Measurements from ENCODE around the gene SMTNL1. TPM values are rescaled to one million over a fixed set of nuclear protein-coding genes. Genes with fewer than 3 reads are reported as not detected.

Gene SMTNL1
- total RNA-seq, 4 donors from 2014 or later, result not detected

DNA sequence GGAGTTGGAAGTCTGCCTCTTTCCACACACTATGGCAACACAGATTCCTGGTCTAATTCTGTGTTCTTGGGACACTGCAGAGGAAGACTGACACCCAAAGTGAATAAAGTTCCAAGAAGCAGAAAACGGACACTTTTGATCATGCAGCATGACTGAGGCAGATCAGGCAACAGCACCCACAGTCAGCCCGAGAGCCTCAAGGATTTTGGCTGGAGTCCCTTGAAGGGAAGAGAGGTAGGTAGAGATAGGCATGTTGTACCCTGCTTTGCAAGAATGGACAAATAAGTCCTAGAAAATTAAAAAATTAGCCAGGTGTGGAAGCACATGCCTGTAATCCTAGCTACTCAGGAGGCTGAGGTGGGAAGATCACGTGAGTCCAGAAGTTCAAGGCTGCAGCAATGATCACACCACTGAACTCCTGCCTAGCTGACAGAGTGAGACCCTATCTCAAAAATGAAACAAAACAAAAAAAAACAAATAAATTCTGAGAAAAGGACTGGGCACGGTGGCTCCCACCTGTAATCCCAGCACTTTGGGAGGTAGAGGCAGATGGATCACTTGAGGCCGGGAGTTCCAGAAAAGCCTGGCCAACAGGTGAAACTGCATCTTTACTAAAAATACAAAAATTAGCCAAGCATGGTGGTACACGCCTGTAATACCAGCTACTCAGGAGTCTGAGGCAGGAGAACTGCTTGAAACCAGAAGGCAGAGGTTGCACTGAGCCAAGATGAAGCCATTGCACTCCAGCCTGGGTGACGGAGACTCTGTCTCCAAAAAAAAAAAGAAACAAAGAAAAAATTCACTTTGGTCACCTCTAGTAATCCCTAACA lies 28.8 kb upstream of the SMTNL1 start:
- TF ChIP-seq, protein P1, sequence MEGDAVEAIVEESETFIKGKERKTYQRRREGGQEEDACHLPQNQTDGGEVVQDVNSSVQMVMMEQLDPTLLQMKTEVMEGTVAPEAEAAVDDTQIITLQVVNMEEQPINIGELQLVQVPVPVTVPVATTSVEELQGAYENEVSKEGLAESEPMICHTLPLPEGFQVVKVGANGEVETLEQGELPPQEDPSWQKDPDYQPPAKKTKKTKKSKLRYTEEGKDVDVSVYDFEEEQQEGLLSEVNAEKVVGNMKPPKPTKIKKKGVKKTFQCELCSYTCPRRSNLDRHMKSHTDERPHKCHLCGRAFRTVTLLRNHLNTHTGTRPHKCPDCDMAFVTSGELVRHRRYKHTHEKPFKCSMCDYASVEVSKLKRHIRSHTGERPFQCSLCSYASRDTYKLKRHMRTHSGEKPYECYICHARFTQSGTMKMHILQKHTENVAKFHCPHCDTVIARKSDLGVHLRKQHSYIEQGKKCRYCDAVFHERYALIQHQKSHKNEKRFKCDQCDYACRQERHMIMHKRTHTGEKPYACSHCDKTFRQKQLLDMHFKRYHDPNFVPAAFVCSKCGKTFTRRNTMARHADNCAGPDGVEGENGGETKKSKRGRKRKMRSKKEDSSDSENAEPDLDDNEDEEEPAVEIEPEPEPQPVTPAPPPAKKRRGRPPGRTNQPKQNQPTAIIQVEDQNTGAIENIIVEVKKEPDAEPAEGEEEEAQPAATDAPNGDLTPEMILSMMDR (IDR thresholded peaks at IDR 0.05), result no peak
- TF ChIP-seq POLR2A (IDR thresholded peaks at IDR 0.05) (no peak), EP300 (IDR thresholded peaks at IDR 0.05; ENCODE audit: low read depth) (no peak), POLR2AphosphoS5 (IDR thresholded peaks at IDR 0.05) (no peak)
- no peak overlapping the region for H3K27ac ChIP-seq
- H3K36me3 ChIP-seq, result no peaks in the 10 kb centered on the region
- DNase-seq, result no peak
- no peaks in the 10 kb centered on the region for H3K9me3 ChIP-seq
- intact Hi-C loops (cut with DNase I; ENCODE audit: low total_unique reads), result no loop called here
- in situ Hi-C loops (cut with MboI; ENCODE audit: low pct_ligation_motif_present in 1 of 4, low pct_unique_long_range_greater_than_20kb in 1 of 4, low sequenced_read_pairs in 3 of 4), result no loop called here
- WGBS, 2 donors (ENCODE audit: low coverage in 1 of 2), result 88 to 89% methylated on average over 7 of the region's 7 CpGs
- peaks cover 0 to 5% (median 3%) of the 10 kb centered on the region in 4 donors for H3K4me1 ChIP-seq
- H3K27me3 ChIP-seq, result no peaks in the 10 kb centered on the region
- no peak overlapping the region for H3K4me3 ChIP-seq

DNA sequence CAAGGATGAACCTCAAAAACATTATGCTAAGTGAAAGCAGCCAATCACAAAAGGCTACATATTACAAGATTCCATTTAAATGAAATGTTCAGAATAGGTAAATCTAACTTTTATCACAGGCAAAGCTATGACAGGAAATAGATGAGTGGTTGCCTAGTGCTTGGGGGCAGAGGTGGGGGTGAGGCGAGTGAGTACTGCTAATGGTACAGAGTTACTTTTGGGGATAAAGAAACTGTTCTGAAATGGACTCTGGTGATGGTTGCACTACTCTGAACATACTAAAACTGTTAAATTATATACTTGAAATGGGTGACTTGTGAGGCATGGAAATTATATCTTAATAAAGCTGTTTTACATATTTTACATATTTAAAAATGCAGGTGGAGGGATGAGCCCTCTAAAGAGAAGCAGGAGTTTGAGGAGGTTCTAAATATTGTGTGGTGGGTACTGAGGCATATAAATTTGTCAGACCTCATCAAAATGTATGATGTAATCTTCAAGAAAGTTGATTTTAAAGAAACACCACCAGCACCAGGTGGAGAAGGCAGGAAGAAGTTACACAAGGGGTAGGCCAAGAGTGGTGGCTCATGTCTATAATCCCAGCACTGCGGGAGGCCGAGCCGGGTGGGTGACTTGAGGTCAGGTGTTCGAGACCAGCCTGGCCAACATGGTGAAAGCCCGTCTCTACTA lies 25.5 kb upstream of the SMTNL1 start:
- intact Hi-C loops (cut with DNase I; ENCODE audit: low total_unique reads), result no loop called here
- H3K36me3 ChIP-seq, result no peaks in the 10 kb centered on the region
- no peak for DNase-seq
- H3K9me3 ChIP-seq, result no peaks in the 10 kb centered on the region
- H3K27me3 ChIP-seq, result no peaks in the 10 kb centered on the region
- no peak overlapping the region for H3K27ac ChIP-seq
- 85 to 91% methylated on average over 5 to 6 of the region's 6 CpGs for WGBS, 2 donors (ENCODE audit: low coverage in 1 of 2)
- no peak overlapping the region for H3K4me3 ChIP-seq
- peaks cover 11 to 26% (median 20%) of the 10 kb centered on the region in 4 donors for H3K4me1 ChIP-seq
- in situ Hi-C loops (cut with MboI; ENCODE audit: low pct_ligation_motif_present in 1 of 4, low pct_unique_long_range_greater_than_20kb in 1 of 4, low sequenced_read_pairs in 3 of 4), result no loop called here
- TF ChIP-seq, protein P1 (IDR thresholded peaks at IDR 0.05), result no peak
- no peak for TF ChIP-seq POLR2AphosphoS5 (IDR thresholded peaks at IDR 0.05)
- no peak for TF ChIP-seq POLR2A (IDR thresholded peaks at IDR 0.05)
- TF ChIP-seq EP300 (IDR thresholded peaks at IDR 0.05; ENCODE audit: low read depth), result no peak

- Histone ChIP-seq H3K36me3 (no peaks in the 10 kb centered on the region), H3K27me3 (no peaks in the 10 kb centered on the region), H3K4me3 (no peak overlapping the region), H3K4me1 (peaks cover 11 to 26% (median 20%) of the 10 kb centered on the region in 4 donors), H3K9me3 (no peaks in the 10 kb centered on the region), H3K27ac (no peak overlapping the region)
- in situ Hi-C loops (cut with MboI; ENCODE audit: low pct_ligation_motif_present in 1 of 4, low pct_unique_long_range_greater_than_20kb in 1 of 4, low sequenced_read_pairs in 3 of 4) (no loop called here), intact Hi-C loops (cut with DNase I; ENCODE audit: low total_unique reads) (no loop called here)
- TF ChIP-seq POLR2A (IDR thresholded peaks at IDR 0.05) (no peak), POLR2AphosphoS5 (IDR thresholded peaks at IDR 0.05) (no peak)
- DNase-seq, result no peak
- 92% methylated on average over 12 of the region's 12 CpGs; no CpG with 5 or more reads in 1 of the 2 donors for WGBS, 2 donors (ENCODE audit: low coverage in 1 of 2)
Measured at GRCh38 chr11:57512646-57513451, 24.5 kb upstream of the SMTNL1 start.

- no peaks in the 10 kb centered on the region for H3K27me3 ChIP-seq
- DNase-seq, result no peak
- H3K36me3 ChIP-seq, result no peaks in the 10 kb centered on the region
- H3K4me1 ChIP-seq, result peaks cover 11 to 26% (median 20%) of the 10 kb centered on the region in 4 donors
- WGBS, 2 donors (ENCODE audit: low coverage in 1 of 2), result 35% methylated on average over 1 of the region's 1 CpG; no CpG with 5 or more reads in 1 of the 2 donors
- in situ Hi-C loops (cut with MboI; ENCODE audit: low pct_ligation_motif_present in 1 of 4, low pct_unique_long_range_greater_than_20kb in 1 of 4, low sequenced_read_pairs in 3 of 4) (no loop called here), intact Hi-C loops (cut with DNase I; ENCODE audit: low total_unique reads) (no loop called here)
- H3K9me3 ChIP-seq, result no peaks in the 10 kb centered on the region
- H3K27ac ChIP-seq, result peak overlapping the region in 1 of 4 donors; percentile 80
- no peak overlapping the region for H3K4me3 ChIP-seq
- TF ChIP-seq, protein P1 (IDR thresholded peaks at IDR 0.05), result no peak
- TF ChIP-seq POLR2AphosphoS5 (IDR thresholded peaks at IDR 0.05), result no peak
- no peak for TF ChIP-seq EP300 (IDR thresholded peaks at IDR 0.05; ENCODE audit: low read depth)
- TF ChIP-seq POLR2A (IDR thresholded peaks at IDR 0.05), result no peak
Measured at GRCh38 chr11:57513452-57513795, 24.0 kb upstream of the SMTNL1 start.
